ENCODE measurements around the gene CRACDL.

CRACDL gene

GRCh38 chr2:98773907-98774306, 162.1 kb downstream of the CRACDL start:
- Histone ChIP-seq H3K4me2 (ENCODE audit: low read depth, low read length, poor library complexity, severe bottlenecking) (no peak overlapping the region), H3K79me2 (ENCODE audit: insufficient read depth, low read length) (no peaks in the 10 kb centered on the region), H3K9me2 (replicated peaks; ENCODE audit: insufficient read depth, low read length) (no peaks in the 10 kb centered on the region), H3F3A (ENCODE audit: insufficient read depth) (no peaks in the 10 kb centered on the region), H4K20me1 (ENCODE audit: low read depth, low read length) (no peaks in the 10 kb centered on the region), H3K4me3 (ENCODE audit: insufficient read depth, low read length, poor library complexity, severe bottlenecking) (no peak overlapping the region), H3K36me3 (ENCODE audit: low read length) (no peaks in the 10 kb centered on the region), H3K27ac (ENCODE audit: low read depth, low read length) (no peak overlapping the region), H2AFZ (ENCODE audit: low read depth, low read length, severe bottlenecking) (no peak overlapping the region), H3K9me3 (ENCODE audit: insufficient read depth, low read length) (no peaks in the 10 kb centered on the region), H3K27me3 (ENCODE audit: low read length) (no peaks in the 10 kb centered on the region), H3K9ac (ENCODE audit: low read length) (no peak overlapping the region)
- TF ChIP-seq EZH2phosphoT487 (conservative IDR thresholded peaks at IDR 0.05; ENCODE audit: low read length) (no peak), CTCF (IDR thresholded peaks at IDR 0.05; ENCODE audit: insufficient read depth, low read length, poor library complexity, severe bottlenecking) (no peak)

- TF ChIP-seq EZH2phosphoT487 (conservative IDR thresholded peaks at IDR 0.05; ENCODE audit: low read length) (no peak), CTCF (IDR thresholded peaks at IDR 0.05; ENCODE audit: insufficient read depth, low read length, poor library complexity, severe bottlenecking) (no peak)
- Histone ChIP-seq H3K36me3 (ENCODE audit: low read length) (no peaks in the 10 kb centered on the region), H3K4me3 (ENCODE audit: insufficient read depth, low read length, poor library complexity, severe bottlenecking) (no peak overlapping the region)
These were observed 162.9 kb downstream of the CRACDL start for GRCh38 chr2:98773169-98773568.

GRCh38 chr2:98772536-98772935, 163.5 kb downstream of the CRACDL start:
- H3F3A ChIP-seq (ENCODE audit: insufficient read depth) = no peaks in the 10 kb centered on the region
- no peaks in the 10 kb centered on the region for H3K9me2 ChIP-seq (replicated peaks; ENCODE audit: insufficient read depth, low read length)
- H3K27ac ChIP-seq (ENCODE audit: low read depth, low read length) = no peak overlapping the region
- no peaks in the 10 kb centered on the region for H3K79me2 ChIP-seq (ENCODE audit: insufficient read depth, low read length)
- H3K9me3 ChIP-seq (ENCODE audit: insufficient read depth, low read length) = no peaks in the 10 kb centered on the region
- H2AFZ ChIP-seq (ENCODE audit: low read depth, low read length, severe bottlenecking) = no peak overlapping the region
- no peaks in the 10 kb centered on the region for H4K20me1 ChIP-seq (ENCODE audit: low read depth, low read length)
- no peaks in the 10 kb centered on the region for H3K27me3 ChIP-seq (ENCODE audit: low read length)
- H3K9ac ChIP-seq (ENCODE audit: low read length) = no peak overlapping the region
- H3K4me3 ChIP-seq (ENCODE audit: insufficient read depth, low read length, poor library complexity, severe bottlenecking) = no peak overlapping the region
- no peak for TF ChIP-seq CTCF (IDR thresholded peaks at IDR 0.05; ENCODE audit: insufficient read depth, low read length, poor library complexity, severe bottlenecking)
- TF ChIP-seq EZH2phosphoT487 (conservative IDR thresholded peaks at IDR 0.05; ENCODE audit: low read length) = no peak
- no peaks in the 10 kb centered on the region for H3K36me3 ChIP-seq (ENCODE audit: low read length)
- H3K4me2 ChIP-seq (ENCODE audit: low read depth, low read length, poor library complexity, severe bottlenecking) = no peak overlapping the region

More at GRCh38 chr2:98773169-98773568, 162.9 kb downstream of the CRACDL start:
- Histone ChIP-seq H3K79me2 (ENCODE audit: insufficient read depth, low read length) (no peaks in the 10 kb centered on the region), H3K27me3 (ENCODE audit: low read length) (no peaks in the 10 kb centered on the region), H3K9me3 (ENCODE audit: insufficient read depth, low read length) (no peaks in the 10 kb centered on the region), H2AFZ (ENCODE audit: low read depth, low read length, severe bottlenecking) (no peak overlapping the region), H3K4me2 (ENCODE audit: low read depth, low read length, poor library complexity, severe bottlenecking) (no peak overlapping the region), H3F3A (ENCODE audit: insufficient read depth) (no peaks in the 10 kb centered on the region), H3K27ac (ENCODE audit: low read depth, low read length) (no peak overlapping the region), H3K9me2 (replicated peaks; ENCODE audit: insufficient read depth, low read length) (no peaks in the 10 kb centered on the region), H3K9ac (ENCODE audit: low read length) (no peak overlapping the region), H4K20me1 (ENCODE audit: low read depth, low read length) (no peaks in the 10 kb centered on the region)
